NCI-H82 treated with DMSO at 0.1 percent for 48 hours (cell line): Measurements from ENCODE around the gene TLK1.
A peak's percentile ranks its signal among the peaks of the same experiment; 100 is the strongest.
"Not testable (repeated sequence)": the region's sequence is repeated elsewhere in the genome, so short reads cannot be mapped to it uniquely, and the experiment has no call there.

Experiments used
- DNase-seq: peaks from one replicate; lab custom pipeline; 2025; ENCODE audit not compliant: unreplicated experiment; lab: John Stamatoyannopoulos, UW

Gene TLK1

GRCh38 chr2:171169839-171170238 is 9.1 kb upstream of the TLK1 start:
- DNase-seq, result no peak

- DNase-seq, result no peak
Measured at GRCh38 chr2:171169333-171169732, 8.6 kb upstream of the TLK1 start.

- no peak for DNase-seq
Measured at GRCh38 chr2:171167352-171167997, 6.8 kb upstream of the TLK1 start.

GRCh38 chr2:171166328-171166983 is 5.8 kb upstream of the TLK1 start:
- DNase-seq, result no peak

GRCh38 chr2:171165967-171166327 is 5.3 kb upstream of the TLK1 start:
- DNase-seq, result no peak

GRCh38 chr2:171163261-171163660 is 2.6 kb upstream of the TLK1 start:
- DNase-seq, result no peak

- not testable (repeated sequence) for DNase-seq
Measured at GRCh38 chr2:171162522-171163197, 2.0 kb upstream of the TLK1 start.

GRCh38 chr2:171160956-171161740 is 455 bp upstream of the TLK1 start:
- DNase-seq, result peak; percentile 57

GRCh38 chr2:171159372-171160118 is 1.1 kb downstream of the TLK1 start:
- DNase-seq, result peak; percentile 87

GRCh38 chr2:171158790-171159371 is 1.8 kb downstream of the TLK1 start:
- DNase-seq, result peak; percentile 77

GRCh38 chr2:171158036-171158789 is 2.5 kb downstream of the TLK1 start:
- DNase-seq, result peak; percentile 51

- DNase-seq, result peak; percentile 99
Measured at GRCh38 chr2:171157109-171157500, 3.6 kb downstream of the TLK1 start.

- DNase-seq, result no peak
Measured at GRCh38 chr2:171154348-171154747, 6.3 kb downstream of the TLK1 start.

- DNase-seq, result no peak
Measured at GRCh38 chr2:171150694-171151285, 9.9 kb downstream of the TLK1 start.

- DNase-seq, result no peak
Measured at GRCh38 chr2:171149986-171150693, 10.6 kb downstream of the TLK1 start.

- DNase-seq, result no peak
Measured at GRCh38 chr2:171149171-171149938, 11.3 kb downstream of the TLK1 start.

GRCh38 chr2:171147081-171147480 is 13.6 kb downstream of the TLK1 start:
- DNase-seq, result no peak

GRCh38 chr2:171146633-171147032 is 14.1 kb downstream of the TLK1 start:
- DNase-seq, result no peak
